OCI-LY1 (cell line): Measurements from ENCODE around the gene PATL1.

ENCODE experiments used
- H2AFZ ChIP-seq: fragments of 200-600 bp; sonication (generic), shearing (Covaris generic); 2 replicates; pipeline ENCODE4 v1.6.0; 2014; ENCODE audit warnings: antibody characterized with exemption, mild to moderate bottlenecking, low read length
- H3F3A ChIP-seq: fragments of 200-600 bp; sonication (generic), shearing (Covaris generic); 2 replicates; pipeline ENCODE4 v1.6.0; 2014; ENCODE audit warnings: mild to moderate bottlenecking, antibody characterized with exemption, low read length, moderate library complexity; ENCODE audit not compliant: insufficient read depth
- H3K27ac ChIP-seq: fragments of 200-600 bp; sonication (generic); 2 replicates; pipeline ENCODE4 v1.5.1; 2014; ENCODE audit warnings: low read length, mixed run types, mild to moderate bottlenecking, low read depth; ENCODE audit not compliant: poor library complexity, severe bottlenecking
- H3K27me3 ChIP-seq: fragments of 200-600 bp; sonication (generic); 2 replicates; pipeline ENCODE4 v1.6.0; 2014; ENCODE audit warnings: antibody characterized with exemption, mild to moderate bottlenecking, low read length, moderate library complexity; ENCODE audit not compliant: insufficient read depth
- H3K36me3 ChIP-seq: fragments of 200-600 bp; sonication (generic); 2 replicates; pipeline ENCODE4 v1.6.1; 2014; ENCODE audit warnings: mild to moderate bottlenecking, antibody characterized with exemption, low read length, moderate library complexity, mixed read lengths; ENCODE audit not compliant: insufficient read depth
- H3K4me1 ChIP-seq: fragments of 200-600 bp; sonication (generic); 2 replicates; pipeline ENCODE4 v1.5.1; 2014; ENCODE audit warnings: mild to moderate bottlenecking, low read length, moderate library complexity; ENCODE audit not compliant: insufficient read depth, severe bottlenecking
- H3K4me2 ChIP-seq: fragments of 200-600 bp; sonication (generic), shearing (Covaris generic); 2 replicates; pipeline ENCODE4 v1.6.1; 2014; ENCODE audit warnings: low read length
- H3K4me3 ChIP-seq: fragments of 200-600 bp; sonication (generic); 2 replicates; pipeline ENCODE4 v1.5.1; 2014; ENCODE audit warnings: low read length, low read depth, mild to moderate bottlenecking, mixed read lengths; ENCODE audit not compliant: poor library complexity, severe bottlenecking
- H3K79me2 ChIP-seq: fragments of 200-600 bp; shearing (Covaris generic); 2 replicates; pipeline ENCODE4 v1.6.1; 2016; ENCODE audit warnings: mixed run types, low read length, mixed read lengths; ENCODE audit not compliant: insufficient read depth
- H3K9ac ChIP-seq: fragments of 200-600 bp; sonication (generic), shearing (Covaris generic); 2 replicates; pipeline ENCODE4 v1.6.1; 2014; ENCODE audit warnings: mild to moderate bottlenecking, low read length, mixed read lengths
- H3K9me2 ChIP-seq: fragments of 200-600 bp; sonication (generic), shearing (Covaris generic); 2 replicates; pipeline ENCODE4 v1.6.1; 2014; ENCODE audit warnings: low read depth, mild to moderate bottlenecking, low read length, mixed read lengths
- H3K9me3 ChIP-seq: fragments of 200-600 bp; shearing (Covaris generic); 2 replicates; pipeline ENCODE4 v1.6.1; 2014; ENCODE audit warnings: low read length, mixed read lengths
- H4K20me1 ChIP-seq: fragments of 200-600 bp; sonication (generic), shearing (Covaris generic); 2 replicates; pipeline ENCODE4 v1.6.0; 2016; ENCODE audit warnings: mild to moderate bottlenecking, low read length; ENCODE audit not compliant: insufficient read depth
- EZH2 ChIP-seq: fragments of 200-600 bp; sonication (generic), shearing (Covaris generic); IDR thresholded peaks from 2 replicates; pipeline ENCODE4 v1.8.0; 2017; ENCODE audit warnings: borderline replicate concordance, mixed run types, mild to moderate bottlenecking, antibody characterized with exemption, low read length, moderate library complexity, mixed read lengths
- TF ChIP-seq, protein P1 (sequence below): fragments of 200-600 bp; sonication (generic), shearing (Covaris generic); IDR thresholded peaks from 2 replicates; pipeline ENCODE4 v1.5.1; 2017; ENCODE audit warnings: mild to moderate bottlenecking, antibody characterized with exemption, low read length, moderate library complexity, mixed read lengths

Gene PATL1

DNA sequence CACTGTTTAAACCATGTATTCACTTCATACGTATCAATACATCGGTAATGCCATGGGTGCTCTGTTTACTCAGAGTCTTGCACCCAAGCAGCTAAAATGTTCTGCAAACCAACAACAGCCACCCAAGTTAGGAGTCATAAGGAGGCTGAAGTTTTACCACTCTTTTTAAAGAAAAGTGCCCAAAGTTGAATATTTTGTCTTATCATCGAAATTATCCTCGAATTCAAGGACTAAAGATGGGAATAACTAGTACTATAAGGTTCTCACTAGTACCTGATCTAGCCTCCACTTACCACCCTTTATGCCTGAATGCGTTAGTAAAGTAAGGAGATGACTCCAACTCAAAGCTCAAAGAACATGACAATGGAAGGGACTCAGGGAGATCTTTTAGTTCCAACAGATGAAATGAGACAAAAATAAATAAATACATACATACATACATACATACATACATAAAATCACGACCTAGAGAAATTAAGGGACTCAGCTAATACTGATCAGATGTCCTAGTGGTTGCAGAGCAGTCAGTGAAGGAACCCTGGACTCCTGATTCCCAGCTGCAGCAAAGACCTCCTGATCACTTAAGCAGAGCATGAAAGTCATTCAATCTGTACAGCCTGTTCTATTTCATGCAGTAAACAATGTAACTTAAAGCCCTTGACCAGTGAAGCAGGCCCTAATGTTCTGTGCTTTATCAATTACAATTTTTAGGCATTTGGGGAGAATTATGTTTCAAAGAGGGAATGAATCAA, 61.0 kb downstream of the PATL1 start:
- Histone ChIP-seq H3K4me2 (no peak overlapping the region), H2AFZ (no peak overlapping the region), H3F3A (no peaks in the 10 kb centered on the region), H3K4me1 (peaks cover 9% of the 10 kb centered on the region), H3K9me2 (no peaks in the 10 kb centered on the region), H3K27ac (no peak overlapping the region), H3K9ac (no peak overlapping the region), H3K9me3 (no peaks in the 10 kb centered on the region), H3K4me3 (no peak overlapping the region), H3K36me3 (peaks cover 68% of the 10 kb centered on the region), H4K20me1 (no peaks in the 10 kb centered on the region), H3K27me3 (no peaks in the 10 kb centered on the region), H3K79me2 (peaks cover 7% of the 10 kb centered on the region)
- TF ChIP-seq, protein P1, sequence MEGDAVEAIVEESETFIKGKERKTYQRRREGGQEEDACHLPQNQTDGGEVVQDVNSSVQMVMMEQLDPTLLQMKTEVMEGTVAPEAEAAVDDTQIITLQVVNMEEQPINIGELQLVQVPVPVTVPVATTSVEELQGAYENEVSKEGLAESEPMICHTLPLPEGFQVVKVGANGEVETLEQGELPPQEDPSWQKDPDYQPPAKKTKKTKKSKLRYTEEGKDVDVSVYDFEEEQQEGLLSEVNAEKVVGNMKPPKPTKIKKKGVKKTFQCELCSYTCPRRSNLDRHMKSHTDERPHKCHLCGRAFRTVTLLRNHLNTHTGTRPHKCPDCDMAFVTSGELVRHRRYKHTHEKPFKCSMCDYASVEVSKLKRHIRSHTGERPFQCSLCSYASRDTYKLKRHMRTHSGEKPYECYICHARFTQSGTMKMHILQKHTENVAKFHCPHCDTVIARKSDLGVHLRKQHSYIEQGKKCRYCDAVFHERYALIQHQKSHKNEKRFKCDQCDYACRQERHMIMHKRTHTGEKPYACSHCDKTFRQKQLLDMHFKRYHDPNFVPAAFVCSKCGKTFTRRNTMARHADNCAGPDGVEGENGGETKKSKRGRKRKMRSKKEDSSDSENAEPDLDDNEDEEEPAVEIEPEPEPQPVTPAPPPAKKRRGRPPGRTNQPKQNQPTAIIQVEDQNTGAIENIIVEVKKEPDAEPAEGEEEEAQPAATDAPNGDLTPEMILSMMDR: no peak
- TF ChIP-seq EZH2: no peak

DNA sequence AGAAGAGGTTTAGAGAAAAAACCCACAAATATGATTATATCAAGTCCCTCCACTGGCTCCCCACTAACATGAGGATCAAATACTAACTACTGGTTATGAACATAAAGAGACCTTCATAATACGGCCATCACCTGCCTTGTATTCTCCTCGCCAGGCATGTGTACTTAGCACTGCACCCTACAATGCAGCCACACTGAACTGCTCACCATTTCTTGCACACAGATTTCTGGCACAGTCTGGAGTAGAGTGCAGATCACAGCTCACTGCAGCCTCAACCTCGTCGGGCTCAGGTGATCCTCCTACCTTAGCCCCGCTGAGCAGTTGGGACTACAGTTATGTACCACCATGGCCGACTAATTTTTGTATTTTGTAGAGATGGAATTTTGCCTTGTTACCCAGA, 66.4 kb downstream of the PATL1 start:
- Histone ChIP-seq H2AFZ (no peak overlapping the region), H3K9me2 (no peaks in the 10 kb centered on the region), H3K79me2 (no peaks in the 10 kb centered on the region), H3F3A (no peaks in the 10 kb centered on the region), H3K36me3 (peaks cover 88% of the 10 kb centered on the region), H3K27me3 (no peaks in the 10 kb centered on the region), H3K4me2 (no peak overlapping the region), H3K9ac (no peak overlapping the region), H4K20me1 (no peaks in the 10 kb centered on the region), H3K4me3 (no peak overlapping the region), H3K9me3 (no peaks in the 10 kb centered on the region), H3K4me1 (no peaks in the 10 kb centered on the region), H3K27ac (no peak overlapping the region)
- no peak for TF ChIP-seq EZH2
- TF ChIP-seq, protein P1: no peak

DNA sequence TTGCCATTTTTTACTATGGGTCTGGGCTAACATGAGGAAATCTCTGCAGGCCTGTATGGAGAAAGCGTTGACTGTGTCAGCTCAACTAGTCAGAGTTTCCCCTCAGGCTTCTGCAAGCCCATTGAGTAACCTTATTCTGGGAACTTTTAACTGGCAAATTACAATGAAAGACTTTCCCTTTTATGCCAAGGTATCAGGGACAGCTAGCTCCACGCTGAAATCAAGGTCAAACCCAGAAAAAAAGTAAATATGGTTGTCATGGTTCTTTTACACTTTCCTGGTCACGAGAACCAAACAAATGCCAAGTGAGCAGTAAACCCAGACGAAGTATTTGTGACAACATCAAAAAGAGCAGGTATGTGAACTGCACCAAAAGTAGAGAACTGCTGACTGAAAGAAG, 67.0 kb downstream of the PATL1 start:
- Histone ChIP-seq H2AFZ (no peak overlapping the region), H3K4me1 (no peaks in the 10 kb centered on the region), H3K79me2 (no peaks in the 10 kb centered on the region), H3K9me2 (no peaks in the 10 kb centered on the region), H3K27ac (no peak overlapping the region), H3K9ac (no peak overlapping the region), H3K4me2 (no peak overlapping the region), H3K9me3 (no peaks in the 10 kb centered on the region), H3K27me3 (no peaks in the 10 kb centered on the region), H4K20me1 (no peaks in the 10 kb centered on the region), H3F3A (no peaks in the 10 kb centered on the region), H3K36me3 (peaks cover 87% of the 10 kb centered on the region), H3K4me3 (no peak overlapping the region)
- TF ChIP-seq, protein P1: no peak
- no peak for TF ChIP-seq EZH2
